ENCODE results near the gene HAPSTR1. TPM values are rescaled to one million over a fixed set of nuclear protein-coding genes. Genes with fewer than 3 reads are reported as not detected.

Gene HAPSTR1
- total and polyA plus RNA-seq, 2 experiments from 2014 or later: 9.5 to 66.0 TPM

DNA sequence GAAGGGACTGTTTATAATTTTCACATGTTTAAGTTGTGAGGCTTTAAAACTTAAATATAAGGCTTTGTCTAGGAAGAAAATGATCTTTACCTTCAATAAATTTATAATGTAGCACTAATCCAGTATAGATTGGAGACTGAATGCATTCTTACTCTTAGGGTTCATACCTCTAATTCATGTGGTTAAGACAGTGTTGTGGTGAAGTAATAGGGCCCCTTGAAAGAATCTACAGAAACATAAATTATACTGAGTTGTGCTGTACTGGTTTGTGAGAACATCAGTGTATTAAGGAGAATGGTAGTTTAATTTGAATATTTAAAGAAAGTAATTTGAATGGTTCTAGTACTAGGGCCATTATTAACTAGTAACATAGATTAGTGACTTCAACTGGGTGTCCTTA, 13.7 kb downstream of the HAPSTR1 start:
- H3K4me1 Mint-ChIP-seq: peaks cover 40% of the 10 kb centered on the region
- Histone ChIP-seq H3K79me2 (replicated peaks; ENCODE audit: insufficient read depth) (peaks cover 100% of the 10 kb centered on the region), H3F3A (replicated peaks; ENCODE audit: low read depth) (no peaks in the 10 kb centered on the region), H3K9me2 (ENCODE audit: insufficient read depth) (no peaks in the 10 kb centered on the region), H4K20me1 (replicated peaks; ENCODE audit: insufficient read depth) (peaks cover 82% of the 10 kb centered on the region), H3K4me1 (ENCODE audit: insufficient read depth) (peaks cover 48% of the 10 kb centered on the region), H3K4me2 (no peak overlapping the region), H3K36me3 (ENCODE audit: insufficient read depth) (peaks cover 51% of the 10 kb centered on the region), H3K27me3 (ENCODE audit: insufficient read depth) (no peaks in the 10 kb centered on the region), H3K4me3 (no peak overlapping the region), H3K27ac (ENCODE audit: low read depth) (no peak overlapping the region), H2AFZ (no peak overlapping the region)
- H3K27ac Mint-ChIP-seq: no peak overlapping the region
- no peak for TF ChIP-seq EZH2phosphoT487 (IDR thresholded peaks at IDR 0.05; ENCODE audit: unreplicated experiment)
- TF ChIP-seq NANOG (IDR thresholded peaks at IDR 0.05; ENCODE audit: borderline replicate concordance): no peak
- H3K4me3 Mint-ChIP-seq: no peak overlapping the region
- ATAC-seq: no peak
- no peak for DNase-seq (ENCODE audit: low spot score)
- H3K27me3 Mint-ChIP-seq (ENCODE audit: insufficient read depth, low read depth, poor library complexity): no peaks in the 10 kb centered on the region
- peaks cover 83% of the 10 kb centered on the region for H3K36me3 Mint-ChIP-seq (ENCODE audit: low read depth)
- H3K9me3 Mint-ChIP-seq: no peaks in the 10 kb centered on the region

- H3K36me3 Mint-ChIP-seq (ENCODE audit: low read depth): peaks cover 65% of the 10 kb centered on the region
- no peak overlapping the region for H3K4me2 ChIP-seq
Observed at GRCh38 chr16:9107025-9107970, 15.9 kb downstream of the HAPSTR1 start.

More at GRCh38 chr16:9107025-9107970, 15.9 kb downstream of the HAPSTR1 start:
- peaks cover 2% of the 10 kb centered on the region for H3K27me3 Mint-ChIP-seq (ENCODE audit: insufficient read depth, low read depth, poor library complexity)
- ATAC-seq (no peak), DNase-seq (ENCODE audit: low spot score) (no peak)
- Histone ChIP-seq H2AFZ (no peak overlapping the region), H3F3A (replicated peaks; ENCODE audit: low read depth) (no peaks in the 10 kb centered on the region), H4K20me1 (replicated peaks; ENCODE audit: insufficient read depth) (peaks cover 80% of the 10 kb centered on the region), H3K36me3 (ENCODE audit: insufficient read depth) (peaks cover 41% of the 10 kb centered on the region), H3K4me1 (ENCODE audit: insufficient read depth) (peaks cover 60% of the 10 kb centered on the region), H3K9me2 (ENCODE audit: insufficient read depth) (no peaks in the 10 kb centered on the region), H3K79me2 (replicated peaks; ENCODE audit: insufficient read depth) (peaks cover 100% of the 10 kb centered on the region), H3K27ac (ENCODE audit: low read depth) (no peak overlapping the region), H3K27me3 (ENCODE audit: insufficient read depth) (no peaks in the 10 kb centered on the region), H3K4me3 (no peak overlapping the region)
- peaks cover 55% of the 10 kb centered on the region for H3K4me1 Mint-ChIP-seq
- H3K4me3 Mint-ChIP-seq: no peak overlapping the region
- TF ChIP-seq, protein P1, sequence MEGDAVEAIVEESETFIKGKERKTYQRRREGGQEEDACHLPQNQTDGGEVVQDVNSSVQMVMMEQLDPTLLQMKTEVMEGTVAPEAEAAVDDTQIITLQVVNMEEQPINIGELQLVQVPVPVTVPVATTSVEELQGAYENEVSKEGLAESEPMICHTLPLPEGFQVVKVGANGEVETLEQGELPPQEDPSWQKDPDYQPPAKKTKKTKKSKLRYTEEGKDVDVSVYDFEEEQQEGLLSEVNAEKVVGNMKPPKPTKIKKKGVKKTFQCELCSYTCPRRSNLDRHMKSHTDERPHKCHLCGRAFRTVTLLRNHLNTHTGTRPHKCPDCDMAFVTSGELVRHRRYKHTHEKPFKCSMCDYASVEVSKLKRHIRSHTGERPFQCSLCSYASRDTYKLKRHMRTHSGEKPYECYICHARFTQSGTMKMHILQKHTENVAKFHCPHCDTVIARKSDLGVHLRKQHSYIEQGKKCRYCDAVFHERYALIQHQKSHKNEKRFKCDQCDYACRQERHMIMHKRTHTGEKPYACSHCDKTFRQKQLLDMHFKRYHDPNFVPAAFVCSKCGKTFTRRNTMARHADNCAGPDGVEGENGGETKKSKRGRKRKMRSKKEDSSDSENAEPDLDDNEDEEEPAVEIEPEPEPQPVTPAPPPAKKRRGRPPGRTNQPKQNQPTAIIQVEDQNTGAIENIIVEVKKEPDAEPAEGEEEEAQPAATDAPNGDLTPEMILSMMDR (conservative IDR thresholded peaks at IDR 0.05; ENCODE audit: low read depth in 2 of 2): no peak
- TF ChIP-seq JUNB (IDR thresholded peaks at IDR 0.05; ENCODE audit: unreplicated experiment) (no peak), ETS1 (IDR thresholded peaks at IDR 0.05) (no peak), CREB1 (CRISPR knock-in tag; IDR thresholded peaks at IDR 0.05; ENCODE audit: low read depth) (no peak), STAT1 (IDR thresholded peaks at IDR 0.05; ENCODE audit: unreplicated experiment) (no peak), ZNF114 (CRISPR knock-in tag; IDR thresholded peaks at IDR 0.05) (no peak), NANOG (IDR thresholded peaks at IDR 0.05; ENCODE audit: borderline replicate concordance) (no peak), POLR2AphosphoS5 (IDR thresholded peaks at IDR 0.05; ENCODE audit: low read depth) (no peak), ZNF331 (CRISPR knock-in tag; IDR thresholded peaks at IDR 0.05; ENCODE audit: low read depth) (no peak), EZH2 (IDR thresholded peaks at IDR 0.05; ENCODE audit: low read depth, unreplicated experiment) (no peak), EZH2phosphoT487 (IDR thresholded peaks at IDR 0.05; ENCODE audit: unreplicated experiment) (no peak)
- H3K27ac Mint-ChIP-seq: no peak overlapping the region
- no peaks in the 10 kb centered on the region for H3K9me3 Mint-ChIP-seq
